Measurements from ENCODE around the gene QPCT. TPM values are rescaled to one million over a fixed set of nuclear protein-coding genes. Genes with fewer than 3 reads are reported as not detected.

QPCT gene
- total RNA-seq, 2 experiments from 2014 or later, result 3.5 to 52.6 TPM

DNA sequence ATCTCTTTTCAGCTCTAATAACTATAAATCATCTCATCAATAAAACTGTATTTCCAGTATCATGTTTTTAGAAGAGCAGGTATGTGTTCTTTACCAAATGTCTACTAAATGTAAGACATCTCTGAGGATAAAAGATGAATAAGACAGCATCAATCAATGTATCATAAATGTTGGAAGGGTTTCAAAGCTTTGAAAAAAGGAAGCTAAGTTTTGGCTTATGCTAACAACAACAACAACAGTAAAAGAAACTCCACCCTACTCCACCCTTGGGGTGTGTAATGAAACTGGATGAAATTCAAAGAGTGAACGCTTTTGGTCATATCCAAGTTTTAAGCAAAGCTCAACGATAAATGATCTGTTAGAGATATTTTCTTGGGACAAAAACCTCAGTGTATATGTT is 36.9 kb upstream of the QPCT start:
- Histone ChIP-seq H3K4me2 (ENCODE audit: low read length) (peak overlapping the region; percentile 8; the same call in 1 of the 2 replicates), H3K27ac (ENCODE audit: low read depth, low read length, poor library complexity, severe bottlenecking) (no peak overlapping the region), H3K4me3 (ENCODE audit: low read depth, low read length, poor library complexity, severe bottlenecking) (no peak overlapping the region), H4K20me1 (ENCODE audit: insufficient read depth, low read length) (peaks cover 31% of the 10 kb centered on the region), H3K36me3 (ENCODE audit: insufficient read depth, low read length) (peaks cover 90% of the 10 kb centered on the region), H2AFZ (ENCODE audit: low read length) (no peak overlapping the region), H3K9me2 (ENCODE audit: insufficient read depth, low read length) (no peaks in the 10 kb centered on the region), H3K79me2 (ENCODE audit: insufficient read depth, low read depth, low read length) (peaks cover 98% of the 10 kb centered on the region), H3K4me1 (ENCODE audit: insufficient read depth, low read length, poor library complexity, severe bottlenecking) (peaks cover 47% of the 10 kb centered on the region), H3K9me3 (ENCODE audit: low read length) (peaks cover 19% of the 10 kb centered on the region; the same call in 1 of the 2 replicates)
- DNase-seq (ENCODE audit: low spot score), result no peak
- intact Hi-C loops (cut with micrococcal nuclease; ENCODE audit: unreplicated experiment), result no loop called here
- BruUV-seq (replicated peaks), result no TSS peak
- ChIA-PET POLR2A (interaction anchor here (0.6 to 3.3 kb wide), 13 partner anchors 8 to 126 kb away, joined by 3 to 29 read pairs (median 4); no protein-coding TSS in a partner anchor), CTCF (ENCODE audit: unreplicated experiment) (no interaction called here)
- TF ChIP-seq CTCF (conservative IDR thresholded peaks at IDR 0.05; ENCODE audit: low read length) (no peak), EZH2phosphoT487 (IDR thresholded peaks at IDR 0.05; ENCODE audit: borderline replicate concordance, low read depth, low read length) (no peak)

DNA sequence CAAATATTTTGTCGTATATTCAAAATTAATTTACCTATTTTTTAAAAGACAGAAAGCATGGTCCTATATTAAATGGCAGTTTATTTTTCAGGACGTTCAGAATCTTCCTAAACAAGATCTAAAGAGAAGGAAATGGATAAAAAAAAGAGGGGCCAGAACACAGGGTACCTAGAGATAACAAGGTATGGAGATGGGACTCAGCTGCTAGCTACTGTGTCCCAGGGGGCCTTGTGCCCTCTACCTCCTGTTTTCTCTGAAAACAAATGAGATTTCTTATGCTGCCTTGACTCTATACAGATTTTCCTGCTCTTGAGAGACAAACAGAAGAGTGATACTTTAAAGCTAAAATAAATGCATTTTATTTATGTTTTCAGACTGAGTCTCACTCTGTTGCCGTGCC is 29.1 kb upstream of the QPCT start:
- Histone ChIP-seq H3K4me1 (ENCODE audit: insufficient read depth, low read length, poor library complexity, severe bottlenecking) (peaks cover 100% of the 10 kb centered on the region), H4K20me1 (ENCODE audit: insufficient read depth, low read length) (peaks cover 54% of the 10 kb centered on the region), H3K27ac (ENCODE audit: low read depth, low read length, poor library complexity, severe bottlenecking) (peak overlapping the region; percentile 32), H3K9me3 (ENCODE audit: low read length) (no peaks in the 10 kb centered on the region), H3K79me2 (ENCODE audit: insufficient read depth, low read depth, low read length) (peaks cover 100% of the 10 kb centered on the region), H3K36me3 (ENCODE audit: insufficient read depth, low read length) (peaks cover 92% of the 10 kb centered on the region), H3K4me2 (ENCODE audit: low read length) (peak overlapping the region; percentile 96), H3K4me3 (ENCODE audit: low read depth, low read length, poor library complexity, severe bottlenecking) (peak overlapping the region; percentile 98), H3K9me2 (ENCODE audit: insufficient read depth, low read length) (no peaks in the 10 kb centered on the region), H2AFZ (ENCODE audit: low read length) (no peak overlapping the region)
- no TSS peak for BruUV-seq (replicated peaks)
- peak; percentile 44 for DNase-seq (ENCODE audit: low spot score)
- ChIA-PET POLR2A (interaction anchor here (0.6 to 17.9 kb wide), 10 partner anchors 8 to 1598 kb away, joined by 3 to 365 read pairs (median 17); partner anchors contain the start of gene PRKD3), CTCF (ENCODE audit: unreplicated experiment) (interaction anchor here (1.0 kb wide), 1 partner anchor 62 kb away, joined by 3 read pairs; no protein-coding TSS in a partner anchor)
- no peak for TF ChIP-seq EZH2phosphoT487 (IDR thresholded peaks at IDR 0.05; ENCODE audit: borderline replicate concordance, low read depth, low read length)
- TF ChIP-seq CTCF (conservative IDR thresholded peaks at IDR 0.05; ENCODE audit: low read length), result no peak
- intact Hi-C loops (cut with micrococcal nuclease; ENCODE audit: unreplicated experiment), result no loop called here

- Histone ChIP-seq H3K4me2 (ENCODE audit: low read length) (peak overlapping the region; percentile 96), H3K36me3 (ENCODE audit: insufficient read depth, low read length) (peaks cover 92% of the 10 kb centered on the region), H3K27ac (ENCODE audit: low read depth, low read length, poor library complexity, severe bottlenecking) (peak overlapping the region; percentile 32), H3K9me2 (ENCODE audit: insufficient read depth, low read length) (no peaks in the 10 kb centered on the region), H3K4me1 (ENCODE audit: insufficient read depth, low read length, poor library complexity, severe bottlenecking) (peaks cover 100% of the 10 kb centered on the region), H3K4me3 (ENCODE audit: low read depth, low read length, poor library complexity, severe bottlenecking) (peak overlapping the region; percentile 98), H3K9me3 (ENCODE audit: low read length) (no peaks in the 10 kb centered on the region), H2AFZ (ENCODE audit: low read length) (no peak overlapping the region), H4K20me1 (ENCODE audit: insufficient read depth, low read length) (peaks cover 51% of the 10 kb centered on the region), H3K79me2 (ENCODE audit: insufficient read depth, low read depth, low read length) (peaks cover 100% of the 10 kb centered on the region)
- intact Hi-C loops (cut with micrococcal nuclease; ENCODE audit: unreplicated experiment), result loop anchor here (1.0 kb wide), 1 partner anchor 8 kb away; the partner anchor contains the start of gene PRKD3
- BruUV-seq (replicated peaks), result no TSS peak
- DNase-seq (ENCODE audit: low spot score), result peak; percentile 42
- ChIA-PET CTCF (ENCODE audit: unreplicated experiment) (no interaction called here), POLR2A (interaction anchor here (0.6 to 17.9 kb wide), 17 partner anchors 7 to 1597 kb away, joined by 3 to 365 read pairs (median 5); partner anchors contain the start of gene PRKD3)
- TF ChIP-seq EZH2phosphoT487 (IDR thresholded peaks at IDR 0.05; ENCODE audit: borderline replicate concordance, low read depth, low read length), result no peak
- TF ChIP-seq CTCF (conservative IDR thresholded peaks at IDR 0.05; ENCODE audit: low read length), result no peak
Observed at GRCh38 chr2:37316181-37316580, 28.2 kb upstream of the QPCT start.
